Nephron (organoid): Measurements from ENCODE around the gene LRP4.

Experiments
- H3K27ac Mint-ChIP-seq, 3 experiments: 2 replicates each; pipeline ENCODE4 v1.8.0; 2020; ENCODE audit warnings: mixed read lengths in 3 of 3, mild to moderate bottlenecking in 2 of 3, moderate library complexity in 1 of 3
- H3K27me3 Mint-ChIP-seq: 2 replicates; pipeline ENCODE4 v1.8.0; 2021; ENCODE audit warnings: low read depth, mild to moderate bottlenecking, moderate library complexity, mixed read lengths
- H3K36me3 Mint-ChIP-seq: 2 replicates; pipeline ENCODE4 v1.8.0; 2020; ENCODE audit warnings: low read depth, mixed read lengths
- H3K4me1 Mint-ChIP-seq: 2 replicates; pipeline ENCODE4 v1.8.0; 2020; ENCODE audit warnings: mixed read lengths
- H3K4me3 Mint-ChIP-seq, 3 experiments: 2 replicates each; pipeline ENCODE4 v1.8.0; 2020; ENCODE audit warnings: mild to moderate bottlenecking in 3 of 3, mixed read lengths in 3 of 3, moderate library complexity in 2 of 3
- H3K9me3 Mint-ChIP-seq: 2 replicates; pipeline ENCODE4 v1.8.0; 2020; ENCODE audit warnings: mixed read lengths
- CTCF ChIP-seq, 3 experiments: fragments of 200-600 bp; sonication (generic); IDR thresholded peaks; one replicate each; pipeline ENCODE4 v1.5.0; 2021; ENCODE audit warnings: antibody characterized with exemption in 3 of 3; ENCODE audit not compliant: unreplicated experiment in 3 of 3

LRP4 gene

GRCh38 chr11:46835897-46836296, 82.5 kb downstream of the LRP4 start:
- peaks cover 4% of the 10 kb centered on the region for H3K36me3 Mint-ChIP-seq
- TF ChIP-seq CTCF (IDR thresholded peaks at IDR 0.05; ENCODE audit: unreplicated experiment in 3 of 3) = no peak
- peaks cover 5% of the 10 kb centered on the region for H3K4me1 Mint-ChIP-seq
- H3K27ac Mint-ChIP-seq = no peak overlapping the region
- no peaks in the 10 kb centered on the region for H3K9me3 Mint-ChIP-seq
- H3K27me3 Mint-ChIP-seq = no peaks in the 10 kb centered on the region
- H3K4me3 Mint-ChIP-seq = no peak overlapping the region

- Mint-ChIP-seq H3K4me3 (no peak overlapping the region), H3K27ac (no peak overlapping the region), H3K36me3 (peaks cover 7% of the 10 kb centered on the region), H3K9me3 (no peaks in the 10 kb centered on the region), H3K27me3 (no peaks in the 10 kb centered on the region), H3K4me1 (peaks cover 5% of the 10 kb centered on the region)
- TF ChIP-seq CTCF (IDR thresholded peaks at IDR 0.05; ENCODE audit: unreplicated experiment in 3 of 3) = no peak
Measured at GRCh38 chr11:46834821-46835220, 83.5 kb downstream of the LRP4 start.

- Mint-ChIP-seq H3K27ac (peak overlapping the region in 1 of 3 experiments; percentile 7), H3K36me3 (peaks cover 7% of the 10 kb centered on the region), H3K9me3 (no peaks in the 10 kb centered on the region), H3K4me3 (no peak overlapping the region), H3K4me1 (peaks cover 16% of the 10 kb centered on the region), H3K27me3 (no peaks in the 10 kb centered on the region)
- TF ChIP-seq CTCF (IDR thresholded peaks at IDR 0.05; ENCODE audit: unreplicated experiment in 3 of 3) = no peak
Measured at GRCh38 chr11:46832511-46833214, 85.7 kb downstream of the LRP4 start.

- H3K27ac Mint-ChIP-seq = peak overlapping the region; percentile 56 to 69 (median 58)
- peak overlapping the region; percentile 17 to 91 (median 84) for H3K4me3 Mint-ChIP-seq
- H3K9me3 Mint-ChIP-seq = no peaks in the 10 kb centered on the region
- no peak for TF ChIP-seq CTCF (IDR thresholded peaks at IDR 0.05; ENCODE audit: unreplicated experiment in 3 of 3)
- H3K4me1 Mint-ChIP-seq = peaks cover 31% of the 10 kb centered on the region
- H3K36me3 Mint-ChIP-seq = peaks cover 7% of the 10 kb centered on the region
- H3K27me3 Mint-ChIP-seq = no peaks in the 10 kb centered on the region
Measured at GRCh38 chr11:46827995-46828394, 90.4 kb downstream of the LRP4 start.

- Mint-ChIP-seq H3K4me1 (peaks cover 28% of the 10 kb centered on the region), H3K9me3 (no peaks in the 10 kb centered on the region), H3K27me3 (no peaks in the 10 kb centered on the region), H3K27ac (peak overlapping the region; percentile 69 to 88 (median 75)), H3K36me3 (peaks cover 7% of the 10 kb centered on the region), H3K4me3 (peak overlapping the region; percentile 84 to 91 (median 90))
- no peak for TF ChIP-seq CTCF (IDR thresholded peaks at IDR 0.05; ENCODE audit: unreplicated experiment in 3 of 3)
Measured at GRCh38 chr11:46826310-46827044, 91.9 kb downstream of the LRP4 start.
